ENCODE results near the gene AWAT1.
"Not testable (repeated sequence)": the region's sequence is repeated elsewhere in the genome, so short reads cannot be mapped to it uniquely, and the experiment has no call there.

The AWAT1 gene

DNA sequence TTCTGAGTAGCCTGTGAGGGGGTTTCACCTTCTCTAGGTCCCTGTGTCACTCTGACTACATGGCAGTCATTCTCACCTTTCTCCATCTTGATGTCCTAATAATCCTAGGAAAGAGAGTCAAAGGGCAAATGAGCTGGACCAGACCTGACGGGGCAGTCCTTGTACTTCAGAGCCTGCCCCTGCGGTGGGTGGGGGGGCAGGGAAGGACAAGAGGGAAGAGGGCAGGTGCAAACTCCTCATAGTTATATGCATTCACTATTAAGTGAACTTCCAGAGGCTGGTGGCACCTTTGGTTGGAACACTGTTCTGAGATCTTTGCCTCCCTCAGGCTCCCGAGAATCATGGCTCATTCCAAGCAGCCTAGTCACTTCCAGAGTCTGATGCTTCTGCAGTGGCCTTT, at the start of gene AWAT1:
TSS of gene AWAT1 (plus strand) at position 301 of the 400 bp plus-strand sequence. CDS start at position 342, 41 bp downstream.
- TF ChIP-seq ZFX (IDR thresholded peaks at IDR 0.05; ENCODE audit: borderline replicate concordance), result no peak
- TF ChIP-seq, protein P1, sequence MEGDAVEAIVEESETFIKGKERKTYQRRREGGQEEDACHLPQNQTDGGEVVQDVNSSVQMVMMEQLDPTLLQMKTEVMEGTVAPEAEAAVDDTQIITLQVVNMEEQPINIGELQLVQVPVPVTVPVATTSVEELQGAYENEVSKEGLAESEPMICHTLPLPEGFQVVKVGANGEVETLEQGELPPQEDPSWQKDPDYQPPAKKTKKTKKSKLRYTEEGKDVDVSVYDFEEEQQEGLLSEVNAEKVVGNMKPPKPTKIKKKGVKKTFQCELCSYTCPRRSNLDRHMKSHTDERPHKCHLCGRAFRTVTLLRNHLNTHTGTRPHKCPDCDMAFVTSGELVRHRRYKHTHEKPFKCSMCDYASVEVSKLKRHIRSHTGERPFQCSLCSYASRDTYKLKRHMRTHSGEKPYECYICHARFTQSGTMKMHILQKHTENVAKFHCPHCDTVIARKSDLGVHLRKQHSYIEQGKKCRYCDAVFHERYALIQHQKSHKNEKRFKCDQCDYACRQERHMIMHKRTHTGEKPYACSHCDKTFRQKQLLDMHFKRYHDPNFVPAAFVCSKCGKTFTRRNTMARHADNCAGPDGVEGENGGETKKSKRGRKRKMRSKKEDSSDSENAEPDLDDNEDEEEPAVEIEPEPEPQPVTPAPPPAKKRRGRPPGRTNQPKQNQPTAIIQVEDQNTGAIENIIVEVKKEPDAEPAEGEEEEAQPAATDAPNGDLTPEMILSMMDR (IDR thresholded peaks at IDR 0.05), result no peak
- H3K27ac ChIP-seq, result no peak within 1 kb of the TSS

GRCh38 chrX:70190225-70190624, 44.2 kb upstream of the AWAT1 start:
- TF ChIP-seq, protein P1 (IDR thresholded peaks at IDR 0.05), result no peak
- no peak for TF ChIP-seq ZFX (IDR thresholded peaks at IDR 0.05; ENCODE audit: borderline replicate concordance)

DNA sequence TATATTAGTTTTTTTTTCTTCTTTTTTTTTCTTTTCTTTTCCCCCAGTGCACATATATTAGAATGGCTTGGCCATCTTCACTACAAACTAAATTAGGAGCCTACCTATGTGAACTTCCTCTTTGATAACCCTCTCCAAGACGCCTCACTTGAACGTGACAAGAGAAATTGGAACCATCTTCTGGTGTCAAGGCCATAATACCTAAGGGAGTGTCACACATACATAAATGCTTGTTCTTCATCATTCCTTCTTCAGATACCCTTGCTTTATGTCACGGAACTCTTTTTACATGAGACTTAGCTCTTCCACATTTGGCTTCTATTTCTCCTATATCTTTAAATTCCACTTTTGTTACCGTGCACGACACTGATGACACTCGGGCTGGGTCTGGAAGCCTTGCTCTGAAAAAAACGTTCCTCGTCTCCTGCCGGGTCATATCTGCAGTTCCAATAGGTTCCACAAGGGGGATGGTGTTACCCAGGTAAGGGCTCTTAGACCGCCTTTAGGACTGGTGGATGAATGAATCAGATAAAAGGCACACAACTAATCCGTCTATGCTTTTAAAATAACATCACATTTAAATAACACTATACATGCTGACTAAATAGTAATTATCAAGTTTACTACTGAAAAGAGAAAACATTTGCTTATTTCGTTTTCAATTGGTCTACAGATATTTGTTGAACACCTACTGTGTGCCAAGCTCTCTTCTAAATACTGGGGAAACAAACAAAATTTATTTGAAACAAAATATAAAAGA, 37.3 kb upstream of the AWAT1 start:
- TF ChIP-seq ZFX (IDR thresholded peaks at IDR 0.05; ENCODE audit: borderline replicate concordance), result no peak
- TF ChIP-seq, protein P1 (IDR thresholded peaks at IDR 0.05), result peak; percentile 69
- H3K27ac ChIP-seq, result no peak overlapping the region

More at GRCh38 chrX:70190225-70190624, 44.2 kb upstream of the AWAT1 start:
- no peak overlapping the region for H3K27ac ChIP-seq

DNA sequence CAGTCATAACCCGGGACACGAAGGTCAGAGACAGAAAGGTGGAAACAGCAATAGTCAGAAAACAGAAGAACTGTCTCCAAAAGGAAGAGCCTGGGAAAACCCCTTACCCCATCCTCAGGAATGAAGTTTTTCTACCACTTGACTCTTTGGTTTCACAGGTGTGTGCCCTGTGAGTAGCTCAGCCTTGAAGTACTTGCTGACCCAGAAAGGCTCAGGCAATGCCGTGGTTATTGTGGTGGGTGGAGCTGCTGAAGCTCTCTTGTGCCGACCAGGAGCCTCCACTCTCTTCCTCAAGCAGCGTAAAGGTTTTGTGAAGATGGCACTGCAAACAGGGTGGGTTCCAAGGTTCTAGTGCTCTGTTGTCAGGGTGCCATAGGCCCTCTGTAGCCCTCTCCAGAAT, 32.7 kb upstream of the AWAT1 start:
- TF ChIP-seq, protein P1 (IDR thresholded peaks at IDR 0.05), result no peak
- TF ChIP-seq ZFX (IDR thresholded peaks at IDR 0.05; ENCODE audit: borderline replicate concordance), result no peak
- H3K27ac ChIP-seq, result no peak overlapping the region

GRCh38 chrX:70208479-70208878, 26.0 kb upstream of the AWAT1 start:
- TF ChIP-seq, protein P1 (IDR thresholded peaks at IDR 0.05), result no peak
- no peak for TF ChIP-seq ZFX (IDR thresholded peaks at IDR 0.05; ENCODE audit: borderline replicate concordance)
- H3K27ac ChIP-seq, result no peak overlapping the region

DNA sequence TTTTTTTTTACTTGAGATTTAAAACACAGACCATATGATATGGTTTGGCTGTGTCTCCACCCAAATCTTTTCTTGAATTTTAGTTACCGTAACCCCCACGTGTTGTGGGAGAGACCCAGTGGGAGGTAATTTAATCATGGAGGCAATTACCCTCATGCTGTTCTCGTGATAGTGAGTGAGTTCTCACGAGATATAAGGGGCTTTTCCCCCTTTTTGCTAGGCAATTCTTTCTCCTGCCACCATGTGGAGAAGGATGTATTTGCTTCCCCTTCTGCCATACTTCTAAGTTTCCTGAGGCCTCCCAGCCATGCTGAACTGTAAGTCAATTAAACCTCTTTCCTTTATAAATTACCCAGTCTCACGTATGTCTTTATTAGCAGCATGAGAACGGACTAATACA, 24.9 kb upstream of the AWAT1 start:
- H3K27ac ChIP-seq, result not testable (repeated sequence)

DNA sequence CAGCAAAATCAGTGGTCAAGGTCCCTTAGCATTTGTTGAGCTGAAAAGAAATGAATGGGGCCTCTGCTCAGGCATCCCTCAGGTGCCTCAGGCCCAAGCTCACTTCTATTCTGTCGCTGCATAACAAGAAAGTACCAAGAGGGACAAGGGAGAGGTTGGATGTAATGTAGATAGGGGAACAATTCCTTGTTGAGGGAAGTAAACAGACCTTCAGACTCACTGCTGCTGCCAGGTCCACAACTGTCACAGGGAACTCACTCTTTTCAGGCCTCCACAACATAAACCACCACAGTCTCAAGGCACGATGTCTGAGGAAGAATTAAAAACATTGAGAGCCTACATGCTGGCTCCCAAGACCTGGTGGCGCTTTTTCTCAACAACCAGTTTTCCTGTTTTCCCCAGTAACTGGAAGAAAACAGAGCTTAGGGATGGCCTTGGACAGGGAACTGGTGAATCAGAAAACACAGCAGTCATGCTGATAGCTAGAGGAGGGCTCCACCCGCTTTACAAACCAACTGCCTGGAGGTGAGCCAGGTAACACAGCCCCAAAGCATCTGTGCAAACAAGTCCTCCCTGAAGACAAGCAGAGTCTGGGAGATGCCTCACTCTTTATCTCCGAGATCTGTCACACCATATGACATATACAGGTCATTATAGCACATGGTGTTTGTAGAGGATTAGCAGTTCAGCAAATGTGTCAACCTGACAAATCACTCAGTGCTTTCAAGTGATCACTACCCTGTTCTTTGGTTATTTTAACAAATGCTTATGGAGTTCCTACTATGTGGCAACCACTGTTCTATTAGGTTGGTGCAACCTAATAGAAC, 14.3 kb upstream of the AWAT1 start:
- TF ChIP-seq, protein P1 (IDR thresholded peaks at IDR 0.05), result no peak
- TF ChIP-seq ZFX (IDR thresholded peaks at IDR 0.05; ENCODE audit: borderline replicate concordance), result no peak
- H3K27ac ChIP-seq, result peak overlapping the region; percentile 77
